Fibroblast of lung (primary cell): ENCODE results near the gene ETF1.
"Not testable (repeated sequence)": the region's sequence is repeated elsewhere in the genome, so short reads cannot be mapped to it uniquely, and the experiment has no call there.

Experiments
- CTCF ChIP-seq, 2 donors: IDR thresholded peaks in 1 of 2; conservative IDR thresholded peaks in 1 of 2; 1 replicate in 1 of 2; 2 replicates in 1 of 2; pipeline ENCODE4 v1.5.1; 2011 to 2012; ENCODE audit warnings: low read length in 2 of 2, control low read depth in 1 of 2, inconsistent platforms in 1 of 2, low read depth in 1 of 2, mild to moderate bottlenecking in 1 of 2
- EZH2 ChIP-seq: IDR thresholded peaks from 2 replicates; pipeline ENCODE4 v1.5.1; 2012; ENCODE audit warnings: low read length, control low read depth, mild to moderate bottlenecking; ENCODE audit errors: missing control alignments

GRCh38 chr5:138507485-138507884 is 35.6 kb downstream of the ETF1 start:
- not testable (repeated sequence) for TF ChIP-seq CTCF (conservative IDR thresholded peaks at IDR 0.05 in 1 of 2, IDR thresholded peaks at IDR 0.05 in 1 of 2; ENCODE audit: low read depth in 1 of 2, low read length in 2 of 2); EZH2
